ENCODE data around the gene RSPH6A.
"Not testable (repeated sequence)": the region's sequence is repeated elsewhere in the genome, so short reads cannot be mapped to it uniquely, and the experiment has no call there.

Gene RSPH6A

GRCh38 chr19:45764945-45765701 is 50.0 kb downstream of the RSPH6A start:
- no peak for DNase-seq (ENCODE audit: low read depth)

- no peak for DNase-seq (ENCODE audit: low read depth)
These were observed 50.6 kb downstream of the RSPH6A start for GRCh38 chr19:45764475-45764874.

GRCh38 chr19:45763691-45764294 is 51.3 kb downstream of the RSPH6A start:
- DNase-seq (ENCODE audit: low read depth), result no peak

GRCh38 chr19:45762870-45763631 is 52.1 kb downstream of the RSPH6A start:
- DNase-seq (ENCODE audit: low read depth), result no peak

GRCh38 chr19:45761714-45762113 is 53.4 kb downstream of the RSPH6A start:
- DNase-seq (ENCODE audit: low read depth), result no peak

- DNase-seq (ENCODE audit: low read depth), result no peak
These were observed 56.2 kb downstream of the RSPH6A start for GRCh38 chr19:45758921-45759320.

- DNase-seq (ENCODE audit: low read depth), result no peak
These were observed 57.4 kb downstream of the RSPH6A start for GRCh38 chr19:45757695-45758094.

GRCh38 chr19:45754323-45754722 is 60.8 kb downstream of the RSPH6A start:
- no peak for DNase-seq (ENCODE audit: low read depth)

- DNase-seq (ENCODE audit: low read depth), result no peak
These were observed 61.6 kb downstream of the RSPH6A start for GRCh38 chr19:45753548-45753947.

GRCh38 chr19:45752639-45753038 is 62.5 kb downstream of the RSPH6A start:
- no peak for DNase-seq (ENCODE audit: low read depth)

GRCh38 chr19:45751483-45751882 is 63.6 kb downstream of the RSPH6A start:
- DNase-seq (ENCODE audit: low read depth), result not testable (repeated sequence)

GRCh38 chr19:45747513-45747912 is 67.6 kb downstream of the RSPH6A start:
- no peak for DNase-seq (ENCODE audit: low read depth)

- DNase-seq (ENCODE audit: low read depth), result no peak
These were observed 68.2 kb downstream of the RSPH6A start for GRCh38 chr19:45746866-45747265.

All from GM04503 (cell line).